D721Med (cell line): ENCODE results near the gene THTPA.

Experiments
- DNase-seq: peaks from one replicate; pipeline ENCODE4 v3.0.0; 2011; ENCODE audit warnings: low spot score; ENCODE audit not compliant: insufficient read length
- FAIRE-seq: peaks from 2 replicates; lab custom pipeline; 2011; peaks lifted over from hg19 to GRCh38; lab: Jason Lieb, UNC
- CTCF ChIP-seq: IDR thresholded peaks from 2 replicates; pipeline ENCODE4 v1.5.1; 2012; ENCODE audit warnings: mild to moderate bottlenecking, control low read depth; ENCODE audit not compliant: insufficient read depth; ENCODE audit errors: missing control alignments

Gene THTPA

GRCh38 chr14:23540141-23540469 is 16.0 kb upstream of the THTPA start:
- FAIRE-seq (no peak), DNase-seq (no peak)
- no peak for TF ChIP-seq CTCF

- no peak for FAIRE-seq
- TF ChIP-seq CTCF: no peak
- no peak for DNase-seq
These were observed 13.8 kb upstream of the THTPA start for GRCh38 chr14:23542261-23542660.

GRCh38 chr14:23543403-23543802 is 12.7 kb upstream of the THTPA start:
- TF ChIP-seq CTCF: no peak
- FAIRE-seq (no peak), DNase-seq (no peak)

- no peak for DNase-seq
- FAIRE-seq: no peak
- TF ChIP-seq CTCF: no peak
These were observed 11.3 kb upstream of the THTPA start for GRCh38 chr14:23544511-23545447.

- DNase-seq: no peak
- FAIRE-seq: no peak
- no peak for TF ChIP-seq CTCF
These were observed 10.2 kb upstream of the THTPA start for GRCh38 chr14:23545740-23546365.

- FAIRE-seq: no peak
- TF ChIP-seq CTCF: no peak
These were observed 9.5 kb upstream of the THTPA start for GRCh38 chr14:23546450-23547035.

More at GRCh38 chr14:23546450-23547035, 9.5 kb upstream of the THTPA start:
- DNase-seq: no peak
